Kidney (tissue), 14 donors: ENCODE results near the gene CCR5. TPM values are rescaled to one million over a fixed set of nuclear protein-coding genes. Genes with fewer than 3 reads are reported as not detected.

Source experiments
- DNase-seq, 5 donors: peaks; one replicate each; pipeline ENCODE4 v3.0.0-alpha.2; 2013 to 2020
- FAIRE-seq: peaks from 2 replicates; lab custom pipeline; 2012; peaks lifted over from hg19 to GRCh38; lab: Jason Lieb, UNC
- H3K27ac ChIP-seq, 2 donors: one replicate each; pipeline ENCODE4 v1.7.0; 2013; ENCODE audit warnings: low read depth in 2 of 2, low read length in 2 of 2, inconsistent platforms in 1 of 2
- H3K27me3 ChIP-seq: one replicate; pipeline ENCODE4 v1.7.1; 2013; ENCODE audit warnings: low read length, inconsistent platforms; ENCODE audit not compliant: control insufficient read depth, insufficient read depth
- H3K36me3 ChIP-seq, 3 donors: one replicate each; pipeline versions ENCODE4 v1.7.0 to v1.7.1; 2013; ENCODE audit warnings: low read length in 3 of 3, control low read depth in 1 of 3, inconsistent platforms in 1 of 3; ENCODE audit not compliant: insufficient read depth in 3 of 3, control insufficient read depth in 2 of 3
- H3K4me1 ChIP-seq, 3 donors: one replicate each; pipeline versions ENCODE4 v1.7.0 to v1.7.1; 2013; ENCODE audit warnings: low read length in 3 of 3, inconsistent platforms in 1 of 3, low read depth in 1 of 3; ENCODE audit not compliant: control insufficient read depth in 2 of 3, insufficient read depth in 2 of 3
- H3K4me3 ChIP-seq, 3 donors: one replicate each; pipeline versions ENCODE4 v1.7.0 to v1.8.1; 2013; ENCODE audit warnings: low read length in 3 of 3, control low read depth in 1 of 3, inconsistent platforms in 1 of 3
- H3K9ac ChIP-seq, 3 donors: one replicate each; pipeline versions ENCODE4 v1.7.0 to v1.7.1; 2013; ENCODE audit warnings: low read length in 3 of 3, control low read depth in 1 of 3, inconsistent platforms in 1 of 3
- H3K9me3 ChIP-seq, 3 donors: one replicate each; pipeline versions ENCODE4 v1.7.0 to v1.7.1; 2013; ENCODE audit warnings: low read length in 3 of 3, control low read depth in 1 of 3, inconsistent platforms in 1 of 3; ENCODE audit not compliant: control insufficient read depth in 2 of 3, insufficient read depth in 1 of 3
- CTCF ChIP-seq: IDR thresholded peaks from 3 replicates; pipeline ENCODE4 v1.5.1; 2012; ENCODE audit warnings: mild to moderate bottlenecking, moderate library complexity, borderline replicate concordance; ENCODE audit not compliant: insufficient read depth; ENCODE audit errors: extremely low read depth
- intact Hi-C: fragments of 100-400 bp; cut with DNase I; formaldehyde crosslinking; loops from one replicate; pipeline ENCODE4 v1.11.1; 2022
- polyA plus RNA-seq: library from polyadenylated mRNA; stranded (reverse); fragments of 350-450 nt; fragmentation: Illumina TruSeq; extraction: RNeasy Lipid Tissue Mini Kit (QIAGEN cat#74804); gene quantifications from one replicate; pipeline ENCODE4 v1.2.3, GENCODE V29; 2014; ENCODE audit warnings: low read depth, low replicate concordance; ENCODE audit not compliant: insufficient read depth
- total RNA-seq: library from RNA; stranded (reverse); fragmentation: NEBNext Ultra II Directional; extraction: Animal tissue kit (Norgen Biotek cat#: 25700); gene quantifications from one replicate; pipeline ENCODE4 v1.2.1, GENCODE V29; 2021
- donor health status: control.
- donor health status: control.
- donor health status: control.
- donor health status: control.
- donor health status: control.
- donor health status: DM: yes; HTN: yes; CAD: no.
- donor health status: Normal renal cell carcinoma (clear cell type).

The CCR5 gene
- total and polyA plus RNA-seq, 2 donors from 2014 or later = 0.32 to 4.4 TPM

GRCh38 chr3:46419816-46420215, 49.1 kb downstream of the CCR5 start:
- Histone ChIP-seq H3K36me3 (no peaks in the 10 kb centered on the region), H3K9me3 (no peaks in the 10 kb centered on the region), H3K27me3 (no peaks in the 10 kb centered on the region), H3K27ac (no peak overlapping the region), H3K9ac (no peak overlapping the region), H3K4me3 (no peak overlapping the region), H3K4me1 (peaks cover 0 to 2% (median 0%) of the 10 kb centered on the region in 3 donors)
- DNase-seq (no peak), FAIRE-seq (no peak)
- intact Hi-C loops = no loop called here
- no peak for TF ChIP-seq CTCF

GRCh38 chr3:46420931-46421330, 50.2 kb downstream of the CCR5 start:
- Histone ChIP-seq H3K4me3 (no peak overlapping the region), H3K36me3 (no peaks in the 10 kb centered on the region), H3K27me3 (no peaks in the 10 kb centered on the region), H3K27ac (no peak overlapping the region), H3K9me3 (no peaks in the 10 kb centered on the region), H3K9ac (no peak overlapping the region), H3K4me1 (peaks cover 0 to 2% (median 0%) of the 10 kb centered on the region in 3 donors)
- no peak for FAIRE-seq
- no peak for DNase-seq
- no peak for TF ChIP-seq CTCF
- intact Hi-C loops = no loop called here

- no peaks in the 10 kb centered on the region for H3K27me3 ChIP-seq
- no peak for FAIRE-seq
Measured at GRCh38 chr3:46422617-46423016, 51.9 kb downstream of the CCR5 start.

More at GRCh38 chr3:46422617-46423016, 51.9 kb downstream of the CCR5 start:
- Histone ChIP-seq H3K9ac (no peak overlapping the region), H3K9me3 (no peaks in the 10 kb centered on the region), H3K27ac (no peak overlapping the region), H3K4me1 (peaks cover 0 to 2% (median 0%) of the 10 kb centered on the region in 3 donors), H3K36me3 (no peaks in the 10 kb centered on the region), H3K4me3 (no peak overlapping the region)
- intact Hi-C loops = no loop called here
- no peak for DNase-seq
- TF ChIP-seq CTCF = no peak
